GM18507 (cell line): ENCODE data around the gene DNAH10.

ENCODE experiments used
- DNase-seq: peaks from one replicate; pipeline ENCODE4 v3.0.0; 2011; ENCODE audit warnings: low read depth; ENCODE audit not compliant: insufficient read length; ENCODE audit errors: extremely low spot score
- FAIRE-seq: peaks from 2 replicates; lab custom pipeline; 2011; peaks lifted over from hg19 to GRCh38; lab: Jason Lieb, UNC

Gene DNAH10

DNA sequence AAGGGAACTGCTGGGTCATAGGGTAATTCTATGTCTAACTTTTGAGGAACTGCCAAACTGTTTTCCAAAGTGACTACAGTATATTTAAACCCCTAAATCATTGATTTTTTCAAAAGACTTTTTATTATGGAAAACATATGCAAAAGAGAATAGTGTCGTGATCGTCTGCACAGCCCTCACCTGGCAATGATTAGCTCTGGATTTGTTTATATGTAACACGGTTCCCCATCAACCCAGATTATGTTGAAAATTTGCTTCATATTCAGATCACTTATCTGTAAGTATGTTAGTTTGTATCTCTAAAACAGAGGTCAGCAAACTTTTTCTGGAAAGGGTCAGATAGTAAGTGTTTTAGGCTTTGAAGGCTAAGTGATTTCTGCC lies 157.9 kb downstream of the DNAH10 start:
- no peak for DNase-seq
- FAIRE-seq: no peak

DNA sequence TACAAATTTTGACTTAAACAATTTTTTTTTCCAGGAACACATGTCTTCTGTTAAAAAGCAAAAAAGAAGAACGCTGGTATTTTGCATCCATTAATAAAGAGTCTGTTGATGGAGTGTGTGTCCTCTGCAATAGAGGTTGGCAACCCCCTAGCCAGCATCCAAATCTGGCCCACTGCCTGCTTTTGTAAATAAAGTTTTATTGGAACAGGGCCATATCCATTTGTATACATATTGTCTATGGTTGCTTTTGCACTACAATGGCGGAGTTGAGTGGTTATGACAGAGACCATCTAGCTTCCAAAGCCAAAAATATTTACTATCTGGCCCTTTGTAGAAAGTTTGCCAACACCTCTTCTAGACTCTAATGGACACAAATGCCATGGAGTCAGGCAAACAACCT lies 160.9 kb downstream of the DNAH10 start:
- FAIRE-seq (no peak), DNase-seq (no peak)

DNA sequence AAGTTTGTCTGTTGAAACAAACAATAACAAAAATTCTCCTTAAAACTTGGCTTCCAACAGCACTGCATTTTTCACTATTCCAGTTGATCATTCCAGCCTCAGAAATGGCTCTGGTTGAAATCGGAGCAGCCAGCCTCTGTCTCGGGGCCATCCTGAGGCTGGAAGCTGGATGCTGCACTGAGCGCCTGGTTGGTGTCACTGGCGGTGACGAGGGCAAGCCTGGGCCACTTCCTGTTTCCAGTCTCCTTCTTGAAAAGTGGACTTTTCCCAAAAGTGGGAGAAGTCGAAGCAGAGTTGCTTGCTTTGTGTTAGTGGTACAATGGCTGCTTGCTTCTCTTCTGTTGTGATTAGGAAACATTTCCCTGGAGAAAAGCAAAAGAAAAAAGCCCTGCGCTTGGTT lies 161.8 kb downstream of the DNAH10 start:
- FAIRE-seq (no peak), DNase-seq (no peak)

DNA sequence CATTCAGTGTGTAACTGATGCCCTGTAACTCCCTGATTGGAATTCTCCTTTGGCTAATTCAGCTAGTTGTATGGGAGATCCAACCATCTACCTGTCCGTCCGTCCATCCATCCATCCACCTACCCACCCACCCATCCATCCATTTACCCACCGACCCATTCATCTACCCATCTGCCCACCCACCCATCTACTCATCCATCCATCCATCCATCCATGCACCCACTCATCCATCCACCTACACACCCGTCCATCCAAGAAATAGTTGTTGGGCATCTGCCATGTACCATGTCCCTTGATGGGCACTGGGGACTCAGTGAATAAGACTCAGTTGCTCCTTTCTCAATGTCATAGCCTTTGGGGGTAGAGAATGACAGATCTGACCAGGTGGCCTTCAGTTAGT lies 162.4 kb downstream of the DNAH10 start:
- FAIRE-seq (no peak), DNase-seq (no peak)

DNA sequence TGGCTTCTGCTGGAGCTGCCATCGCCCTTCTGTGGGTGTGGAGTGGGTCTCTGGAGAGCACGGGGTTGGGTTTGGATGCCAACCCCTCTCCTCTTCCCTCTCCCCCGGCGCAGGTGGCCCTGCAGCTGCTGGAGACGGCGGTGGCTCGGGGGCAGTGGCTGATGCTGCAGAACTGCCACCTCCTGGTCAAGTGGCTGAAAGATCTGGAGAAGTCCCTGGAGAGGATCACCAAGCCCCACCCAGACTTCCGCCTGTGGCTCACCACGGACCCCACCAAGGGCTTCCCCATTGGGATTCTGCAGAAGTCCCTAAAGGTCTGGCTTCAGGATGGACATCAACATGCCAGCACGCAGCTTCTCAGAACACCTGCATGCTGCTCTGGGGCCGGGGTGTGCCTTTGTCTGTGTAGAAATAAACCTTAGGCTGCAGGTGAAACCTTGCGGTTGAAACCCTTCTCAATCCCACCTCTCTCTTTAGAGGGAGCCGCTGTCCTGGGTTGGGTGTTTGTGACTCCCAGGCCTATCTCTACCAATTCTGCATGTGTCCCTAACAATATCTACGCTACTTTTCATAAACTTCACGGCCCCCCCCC lies 166.3 kb downstream of the DNAH10 start:
- DNase-seq: no peak
- FAIRE-seq: no peak

GRCh38 chr12:123928897-123929296 lies 166.8 kb downstream of the DNAH10 start:
- DNase-seq (no peak), FAIRE-seq (no peak)

DNA sequence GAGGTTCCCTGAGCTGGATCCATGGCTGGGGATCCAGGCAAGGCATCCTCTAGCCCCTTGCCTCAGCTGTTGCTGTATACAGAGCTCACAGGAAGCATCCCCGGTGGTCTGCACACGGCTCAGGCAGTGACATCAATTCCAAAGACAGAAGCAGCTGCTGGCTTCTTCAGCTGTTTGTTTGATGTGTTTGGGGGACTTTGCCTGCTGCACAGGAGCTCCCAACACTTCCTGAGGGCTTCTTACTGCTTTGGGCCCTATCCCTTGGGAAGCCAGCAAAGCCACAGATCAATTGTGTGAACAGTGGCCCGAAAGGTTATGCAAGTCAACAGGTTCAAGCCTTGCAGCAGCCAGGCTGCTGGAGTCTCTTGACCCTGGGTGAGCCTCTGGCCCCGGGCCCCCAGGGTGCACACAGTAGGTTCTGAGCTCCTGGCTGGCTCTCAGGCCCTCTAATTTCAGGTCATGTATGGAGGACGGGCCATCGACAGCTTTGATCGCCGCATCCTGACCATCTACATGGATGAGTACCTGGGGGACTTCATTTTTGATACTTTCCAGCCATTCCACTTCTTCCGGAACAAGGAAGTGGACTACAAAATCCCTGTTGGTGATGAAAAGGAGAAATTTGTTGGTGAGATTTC lies 168.0 kb downstream of the DNAH10 start:
- no peak for DNase-seq
- FAIRE-seq: no peak

DNA sequence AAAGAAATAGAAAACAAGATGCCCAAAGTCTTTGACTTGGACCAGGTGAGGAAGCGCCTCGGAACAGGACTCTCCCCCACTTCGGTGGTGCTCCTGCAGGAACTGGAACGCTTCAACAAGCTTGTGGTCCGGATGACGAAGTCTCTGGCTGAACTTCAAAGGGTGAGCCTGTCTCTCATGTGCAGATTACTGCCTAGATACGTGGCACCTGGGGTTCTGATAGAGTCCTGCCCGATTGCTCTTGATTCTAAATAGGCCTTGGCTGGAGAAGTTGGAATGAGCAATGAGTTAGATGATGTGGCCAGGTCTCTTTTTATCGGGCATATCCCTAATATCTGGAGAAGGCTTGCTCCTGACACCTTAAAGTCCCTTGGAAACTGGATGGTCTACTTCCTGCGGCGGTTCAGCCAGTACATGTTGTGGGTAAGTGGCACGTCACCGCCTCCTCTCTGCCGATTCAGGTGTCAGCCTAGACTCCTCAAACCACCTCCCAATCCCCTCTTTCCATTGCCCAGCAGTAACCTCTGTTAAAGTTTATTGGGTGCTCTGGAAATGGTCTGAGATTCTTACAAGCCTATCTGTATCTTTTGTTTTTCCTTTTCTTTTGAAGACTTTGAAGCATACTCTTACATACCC lies 169.7 kb downstream of the DNAH10 start:
- FAIRE-seq: no peak

GRCh38 chr12:123933214-123933613 lies 171.1 kb downstream of the DNAH10 start:
- no peak for DNase-seq
- FAIRE-seq: no peak

More for the DNA sequence above, 169.7 kb downstream of the DNAH10 start:
- DNase-seq: no peak

DNA sequence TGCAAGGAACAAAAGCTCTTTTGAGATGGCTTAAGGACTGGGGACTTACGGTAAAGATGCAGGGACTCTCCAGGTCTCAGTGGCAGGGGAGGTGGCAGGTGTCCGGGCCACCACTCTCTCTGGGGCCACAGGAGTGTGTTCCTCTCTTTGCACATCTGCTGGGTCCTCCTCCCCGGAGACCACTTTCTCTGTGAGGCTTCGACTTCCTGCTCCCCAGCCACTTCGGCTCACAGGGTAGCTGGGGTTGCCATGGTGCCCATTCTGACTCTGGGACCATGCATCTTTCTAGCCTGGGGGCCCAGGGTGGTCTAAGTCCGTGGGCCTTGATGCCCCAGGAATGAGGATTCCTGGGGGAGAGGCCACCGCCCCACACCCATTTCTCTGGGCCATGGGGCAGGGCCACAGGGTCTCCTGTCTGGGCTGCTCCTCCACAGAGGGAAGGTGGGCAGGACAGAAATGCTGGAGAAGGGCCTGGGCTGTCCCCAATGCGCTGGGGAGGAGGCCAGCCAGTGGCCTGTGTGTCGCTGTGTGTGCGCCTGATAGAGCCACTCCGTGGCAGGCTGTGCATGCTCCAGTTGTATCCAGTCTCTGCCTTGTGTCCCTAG lies 172.0 kb downstream of the DNAH10 start:
- DNase-seq: no peak
- no peak for FAIRE-seq

DNA sequence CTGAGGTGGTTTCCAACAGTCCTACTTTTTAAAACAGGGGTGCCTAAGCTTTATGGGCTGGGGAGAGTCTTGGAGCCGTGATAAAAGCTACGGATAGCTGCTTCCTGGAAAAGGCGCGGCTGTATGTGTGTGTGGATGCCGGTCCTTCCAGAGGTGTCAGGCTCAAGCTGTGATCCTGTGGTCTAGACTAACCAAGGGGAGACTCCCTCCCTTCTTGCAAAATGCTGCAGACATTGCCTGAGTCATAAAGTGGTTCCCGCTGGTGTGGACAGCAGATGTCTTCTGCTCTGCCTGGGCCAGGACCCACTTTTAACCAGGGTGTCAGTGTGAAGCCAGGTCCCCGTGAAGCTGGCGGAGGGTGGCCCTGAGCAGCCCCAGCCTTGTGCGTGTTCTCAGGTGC lies 172.7 kb downstream of the DNAH10 start:
- FAIRE-seq (no peak), DNase-seq (no peak)

- DNase-seq (no peak), FAIRE-seq (no peak)
These were observed 173.9 kb downstream of the DNAH10 start for GRCh38 chr12:123935956-123936355.

DNA sequence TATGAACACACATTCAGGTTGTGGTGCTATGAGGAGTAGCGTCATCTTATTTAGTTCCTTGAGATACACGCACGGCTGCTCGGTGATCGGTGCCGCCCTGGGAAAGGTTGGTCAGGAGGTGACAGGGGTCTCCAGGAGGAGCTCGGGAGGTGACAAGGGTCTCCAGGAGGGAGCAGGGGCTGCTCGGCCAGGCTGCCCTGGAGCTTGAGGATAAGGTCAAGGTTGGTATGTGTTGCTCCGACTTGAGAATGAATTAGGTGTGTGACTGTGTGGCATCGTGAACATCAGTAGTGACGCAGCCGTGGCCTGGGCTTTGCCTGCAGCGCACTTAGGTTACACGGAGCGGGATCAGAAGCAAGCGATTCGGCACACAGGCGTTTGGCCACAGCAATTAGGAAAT lies 174.4 kb downstream of the DNAH10 start:
- DNase-seq (no peak), FAIRE-seq (no peak)

- FAIRE-seq (no peak), DNase-seq (no peak)
These were observed 175.0 kb downstream of the DNAH10 start for GRCh38 chr12:123936956-123937706.

- no peak for DNase-seq
- FAIRE-seq: no peak
These were observed 175.8 kb downstream of the DNAH10 start for GRCh38 chr12:123937707-123938591.

DNA sequence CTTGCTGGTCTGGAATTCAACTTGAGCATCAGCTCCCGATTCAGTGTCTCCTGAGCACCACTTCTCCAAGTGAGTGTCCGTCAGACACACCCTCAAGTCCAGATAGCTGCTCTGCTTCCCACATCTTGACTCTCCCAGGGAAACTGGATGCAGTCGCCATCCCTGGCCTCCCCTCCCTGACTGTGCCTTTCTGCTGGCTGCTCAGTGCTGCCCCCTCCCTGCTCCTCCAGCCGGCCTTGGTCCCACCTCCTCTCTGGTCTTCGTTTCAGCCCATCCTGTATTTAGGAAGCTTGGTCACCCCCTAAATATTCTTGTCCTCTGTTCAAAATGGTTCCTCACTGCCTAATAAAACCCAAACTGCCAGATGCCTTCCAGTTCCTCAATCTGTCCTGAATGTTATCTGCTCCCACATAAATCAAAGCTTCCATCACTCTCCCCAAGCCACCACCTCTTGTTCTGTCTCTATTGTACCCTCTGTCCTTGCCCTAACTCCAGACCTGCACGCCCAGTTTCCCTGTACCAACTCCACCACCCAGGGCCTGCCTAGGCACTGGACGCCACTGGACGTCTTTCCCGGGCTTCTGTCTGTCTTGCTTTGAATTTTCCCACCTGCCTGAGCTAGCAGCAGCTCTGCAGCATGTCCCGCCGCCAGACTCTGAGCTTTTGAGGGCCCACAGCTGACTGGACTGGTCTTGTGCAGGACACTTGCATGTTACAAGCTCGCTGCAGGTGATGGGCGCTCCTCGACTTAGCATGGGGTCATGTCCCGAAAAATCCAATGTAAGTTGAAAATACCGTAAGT lies 176.8 kb downstream of the DNAH10 start:
- no peak for DNase-seq
- FAIRE-seq: no peak

DNA sequence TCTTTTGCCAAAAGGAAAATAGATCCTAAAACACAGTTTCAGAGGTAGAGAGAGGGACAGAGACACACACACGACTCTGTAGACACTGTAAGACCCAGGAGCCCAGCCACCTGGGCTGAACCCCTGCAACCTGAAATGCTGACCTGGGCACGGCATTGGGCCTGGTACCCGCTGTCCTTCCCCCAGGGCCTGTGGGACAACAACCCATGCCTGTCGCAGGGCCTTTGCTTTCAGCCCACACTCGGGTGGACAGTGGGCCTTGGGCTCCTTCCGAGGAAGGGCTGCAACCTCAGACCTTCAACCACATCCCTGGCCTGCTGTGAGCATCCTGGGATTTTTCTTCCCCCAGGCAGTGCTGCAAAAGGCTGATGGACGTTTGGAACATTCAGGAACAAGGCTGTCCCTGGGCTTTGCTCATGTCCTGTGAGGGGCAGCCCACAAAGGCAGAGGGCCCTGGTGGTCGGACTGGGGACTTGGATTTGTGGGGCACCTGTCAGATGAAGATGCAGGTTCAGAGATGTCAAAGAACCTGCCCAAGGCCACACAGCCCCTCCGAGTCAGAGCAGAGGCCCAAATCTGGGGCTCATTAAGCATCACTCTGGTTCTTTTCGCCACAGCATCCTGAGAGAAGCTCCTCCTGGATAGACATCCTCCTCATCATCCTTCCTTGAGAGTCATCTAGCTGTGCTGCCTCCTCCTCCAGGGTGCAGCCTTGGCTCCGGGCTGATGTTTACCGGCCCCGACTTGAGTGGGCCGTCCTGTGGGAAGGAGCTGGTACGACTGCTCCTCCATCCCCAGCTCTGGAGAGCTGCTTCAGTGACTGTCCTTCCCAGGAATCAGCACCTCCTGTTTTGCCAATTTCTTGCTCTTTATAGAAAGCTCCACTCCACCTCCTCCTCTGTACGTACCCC lies 177.9 kb downstream of the DNAH10 start:
- DNase-seq (no peak), FAIRE-seq (no peak)

DNA sequence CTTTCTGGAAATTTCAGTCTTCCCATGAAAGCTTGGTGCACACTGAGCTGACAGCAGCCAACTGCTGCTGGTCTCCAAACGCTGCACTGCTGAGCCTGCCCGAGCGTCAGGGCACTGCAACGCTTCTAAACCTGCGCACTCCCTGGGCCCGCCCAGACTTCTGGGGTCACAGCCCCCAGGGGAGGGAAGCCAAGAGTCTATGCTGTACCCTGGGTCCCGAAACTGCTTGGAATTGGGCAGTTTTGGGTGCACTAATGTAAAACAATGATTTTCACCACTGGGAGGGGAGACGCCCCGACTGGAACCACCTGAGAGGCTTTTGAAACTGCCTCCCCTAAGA lies 178.5 kb downstream of the DNAH10 start:
- DNase-seq (no peak), FAIRE-seq (no peak)
